Measurements from ENCODE around the gene PLAGL2.

PLAGL2 gene

DNA sequence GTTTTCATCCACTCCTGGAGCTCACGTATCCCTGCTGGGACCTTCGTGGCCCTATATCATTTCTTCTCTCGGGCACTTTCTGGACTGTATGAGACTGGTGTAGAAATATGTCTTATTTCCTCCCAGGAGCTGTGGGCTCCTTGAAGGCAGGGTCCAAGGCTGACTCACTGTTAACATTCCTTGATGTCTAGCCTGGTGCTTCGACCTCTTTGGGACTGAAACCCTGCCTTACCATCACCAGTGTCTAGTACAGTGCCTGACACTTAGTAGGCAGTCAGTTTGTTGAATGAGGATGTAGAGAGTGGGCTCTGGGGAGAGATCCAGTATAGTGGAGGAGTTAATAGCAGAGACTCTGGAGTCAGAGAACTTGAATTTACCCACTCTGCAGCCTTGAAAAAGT is 23.7 kb upstream of the PLAGL2 start:
- no peak for DNase-seq

DNA sequence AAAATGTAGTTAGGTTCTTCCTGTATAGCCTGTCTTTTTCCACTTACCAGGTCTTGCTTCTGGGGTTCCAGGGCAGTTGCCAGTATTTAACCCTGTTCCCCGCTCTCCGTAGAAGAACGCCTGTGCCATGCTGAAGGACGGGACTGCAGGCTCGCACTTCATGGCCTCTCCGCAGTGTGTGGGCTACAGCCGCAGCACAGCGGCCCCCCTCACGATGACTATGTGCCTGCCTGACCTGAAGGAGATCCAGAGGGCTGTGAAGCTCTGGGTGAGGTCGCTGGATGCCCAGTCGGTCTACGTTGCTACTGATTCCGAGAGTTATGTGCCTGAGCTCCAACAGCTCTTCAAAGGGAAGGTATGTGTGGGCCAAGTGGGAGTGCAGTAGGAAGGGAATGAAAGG is 23.2 kb upstream of the PLAGL2 start:
- DNase-seq: no peak

DNA sequence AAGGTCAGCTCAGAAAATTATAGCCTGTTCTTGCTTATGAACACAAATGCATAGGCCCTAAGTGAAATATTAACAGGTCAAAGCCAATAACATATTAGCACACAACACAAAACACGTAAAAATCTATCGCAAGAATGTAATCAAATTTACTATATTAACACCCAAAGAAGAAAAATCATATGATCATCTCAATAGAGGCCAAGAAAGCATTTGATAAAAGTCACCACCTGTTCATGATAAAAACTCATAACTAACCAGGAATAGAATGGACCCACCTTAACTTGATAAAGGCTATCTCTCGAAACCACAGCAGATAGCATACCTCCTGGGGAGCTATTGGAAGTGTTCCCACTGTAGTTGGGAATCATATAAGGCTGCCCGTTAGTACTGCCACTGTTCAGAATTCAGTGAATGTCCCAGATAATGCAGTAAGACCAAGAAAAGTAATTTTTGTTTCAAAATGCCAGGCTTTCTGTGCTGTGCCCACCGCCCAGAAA is 21.8 kb upstream of the PLAGL2 start:
- no peak for DNase-seq

DNA sequence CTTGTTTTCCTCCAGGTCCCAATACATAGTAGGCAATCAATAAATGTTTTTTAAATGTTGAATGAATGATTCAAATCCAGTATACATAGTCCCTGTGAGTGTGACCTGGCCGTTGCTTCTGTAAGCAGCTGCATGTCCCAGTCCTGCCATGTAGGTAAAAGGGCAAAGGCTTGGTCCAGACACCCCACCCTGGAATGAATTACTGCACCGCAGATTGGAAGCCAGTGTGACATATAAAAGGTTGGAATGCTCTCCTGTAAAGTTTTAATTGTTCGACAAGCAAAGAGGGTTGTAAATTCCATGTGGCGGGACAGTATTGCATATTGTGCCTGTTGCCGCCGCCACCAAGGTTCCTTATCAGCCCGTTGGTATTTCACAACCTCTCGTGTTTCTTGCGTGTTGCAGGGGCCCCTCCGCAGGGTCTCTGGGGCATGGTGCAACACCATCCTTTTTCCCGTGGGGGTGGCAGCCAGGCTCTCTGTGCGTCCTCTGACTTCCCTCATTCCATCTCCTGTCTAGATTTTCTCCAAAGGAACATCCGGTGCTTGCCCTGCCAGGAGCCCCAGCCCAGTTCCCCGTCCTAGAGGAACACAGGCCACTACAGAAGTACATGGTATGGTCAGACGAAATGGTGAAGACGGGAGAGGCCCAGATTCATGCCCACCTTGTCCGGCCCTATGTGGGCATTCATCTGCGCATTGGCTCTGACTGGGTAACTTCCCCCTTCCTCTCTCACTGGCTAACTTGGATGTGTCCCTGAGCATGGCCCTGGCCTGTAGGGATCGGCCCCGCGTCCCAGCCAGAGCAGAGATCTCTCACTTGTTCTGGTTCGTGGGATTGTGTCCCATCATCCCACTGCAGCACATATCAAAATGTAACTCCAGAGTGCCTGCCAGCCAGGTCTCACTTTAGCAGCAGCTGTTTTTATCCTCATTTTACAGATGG is 20.5 kb upstream of the PLAGL2 start:
- no peak for DNase-seq

DNA sequence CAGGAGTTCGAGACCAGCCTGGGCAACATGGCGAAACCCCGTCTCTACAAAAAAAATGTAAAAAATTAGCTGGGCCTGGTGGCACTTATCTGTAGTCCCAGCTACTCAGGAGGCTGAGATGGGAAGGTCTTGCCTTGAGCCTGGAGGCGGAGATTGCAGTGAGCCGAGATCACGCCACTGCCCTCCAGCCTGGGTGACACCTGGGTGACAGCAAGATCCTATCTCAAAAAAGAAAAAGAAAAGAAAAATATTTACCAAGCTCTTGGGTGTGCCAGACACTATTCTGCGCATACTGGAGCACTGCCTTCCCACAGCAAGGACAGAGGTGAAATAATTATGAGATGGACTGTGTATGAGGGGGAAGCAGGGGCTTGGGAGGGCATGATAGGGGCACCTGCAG is 19.8 kb upstream of the PLAGL2 start:
- no peak for DNase-seq

DNA sequence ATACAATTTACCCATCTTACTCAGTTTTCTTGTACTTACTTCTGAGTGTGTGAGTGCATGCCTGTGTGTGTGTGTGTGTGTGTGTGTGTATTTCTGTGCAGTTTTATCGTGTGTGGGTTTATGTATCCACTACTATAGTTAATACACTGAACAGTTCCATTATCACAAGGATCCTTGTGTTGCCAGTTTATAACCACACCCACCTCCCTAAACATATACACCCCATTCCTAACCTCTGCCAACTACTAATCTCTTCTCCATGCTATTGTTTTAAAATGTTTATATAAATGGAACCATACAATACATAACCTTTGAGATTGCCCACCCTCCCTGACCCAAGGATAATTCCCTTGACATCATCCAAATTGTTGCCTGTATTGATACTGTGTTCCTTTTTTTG is 18.8 kb upstream of the PLAGL2 start:
- no peak for DNase-seq

DNA sequence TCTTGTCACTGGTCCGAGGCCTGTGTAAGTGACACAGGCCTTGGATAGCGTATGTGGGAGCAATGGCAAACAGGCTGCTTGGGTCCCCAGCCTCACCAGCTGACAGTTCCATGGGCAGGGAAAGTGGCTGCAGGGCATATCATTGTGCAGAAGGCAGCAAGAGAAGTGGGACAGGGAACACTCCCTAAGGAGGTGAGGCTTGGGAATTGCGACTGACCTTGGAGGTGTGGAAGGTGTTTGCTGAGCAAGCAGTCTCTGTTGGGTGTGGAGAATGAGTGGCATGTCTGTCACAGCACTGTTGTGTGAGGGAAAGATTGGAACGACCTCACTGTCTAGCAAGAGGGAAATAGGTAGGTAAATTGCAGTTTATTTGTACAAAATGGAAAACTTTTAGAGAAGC is 16.9 kb upstream of the PLAGL2 start:
- no peak for DNase-seq

DNA sequence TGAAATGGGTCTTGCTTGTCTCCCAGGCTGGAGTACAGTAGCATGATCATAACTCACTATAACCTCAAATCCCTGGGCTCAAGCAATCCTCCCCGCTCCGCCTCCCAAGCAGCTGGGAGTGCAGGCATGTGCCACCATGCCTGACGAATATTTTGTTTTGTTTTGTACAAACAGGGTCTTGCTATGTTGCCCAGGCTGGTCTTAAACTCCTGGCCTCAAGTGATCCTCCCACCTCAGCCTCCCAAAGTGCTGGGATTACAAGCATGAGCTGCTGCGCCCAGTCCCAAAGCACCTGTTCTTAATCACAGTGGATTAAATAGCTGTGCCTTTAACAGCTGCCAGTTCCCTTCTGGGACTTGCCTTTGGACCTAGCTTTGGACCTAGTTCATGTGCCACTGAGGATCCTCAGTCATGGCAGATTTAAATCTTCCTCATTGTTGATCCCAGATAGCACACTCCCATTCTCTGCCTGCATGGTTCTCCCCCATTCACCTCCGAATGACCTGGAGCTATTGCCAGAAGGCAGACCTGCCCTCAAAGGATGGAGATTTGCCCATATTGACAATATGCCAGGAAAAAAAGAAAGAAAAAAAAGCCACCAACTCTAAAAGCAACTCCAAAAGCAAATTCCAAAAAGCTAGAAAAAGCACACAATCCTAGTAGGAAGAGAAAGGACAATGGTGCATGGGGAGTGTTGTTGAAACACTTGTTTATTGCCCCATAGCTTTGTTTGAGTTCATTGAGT is 10.8 kb upstream of the PLAGL2 start:
- no peak for DNase-seq

DNA sequence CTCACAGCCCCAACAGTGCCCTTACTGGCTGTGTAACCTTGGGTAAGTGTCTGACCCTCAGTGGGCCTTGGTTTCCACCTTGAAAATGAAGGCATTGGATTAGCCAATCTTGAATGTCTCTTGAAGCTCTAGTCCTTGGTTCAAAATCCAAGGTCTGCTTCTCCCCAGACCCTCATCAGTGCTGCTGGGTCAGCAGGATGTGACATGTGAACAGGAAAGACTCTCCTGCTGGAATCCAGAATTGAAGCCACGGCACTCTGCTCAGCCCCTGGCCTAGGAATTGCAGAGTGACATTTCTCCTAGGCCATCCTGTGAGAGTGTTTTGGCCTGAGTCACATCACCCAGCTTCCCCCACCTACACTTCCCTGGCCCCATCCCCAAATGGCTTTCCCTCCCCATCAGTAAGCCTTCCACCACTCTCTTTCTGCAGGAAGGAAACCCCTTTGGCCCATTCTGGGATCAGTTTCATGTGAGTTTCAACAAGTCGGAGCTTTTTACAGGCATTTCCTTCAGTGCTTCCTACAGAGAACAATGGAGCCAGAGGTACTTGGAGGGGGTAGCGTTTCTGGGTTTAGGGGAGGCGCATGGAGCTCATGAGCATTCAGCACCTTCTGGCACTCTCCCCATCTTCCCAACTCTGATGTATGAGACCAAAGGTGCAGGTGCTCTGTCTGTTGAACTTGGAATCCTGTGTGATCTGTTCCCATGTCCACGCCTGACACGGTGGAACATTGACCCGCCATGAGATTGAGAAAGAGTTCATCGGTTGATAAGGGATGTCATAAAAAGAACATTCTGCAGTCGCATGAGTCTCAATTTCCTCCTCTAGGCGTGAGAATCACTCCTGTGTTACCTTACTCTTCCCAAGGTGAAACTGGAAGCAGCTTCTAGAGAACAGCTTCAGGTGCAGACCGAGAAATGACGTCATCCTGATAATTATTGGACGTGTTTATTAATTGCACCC is 8.9 kb upstream of the PLAGL2 start:
- no peak for DNase-seq

DNA sequence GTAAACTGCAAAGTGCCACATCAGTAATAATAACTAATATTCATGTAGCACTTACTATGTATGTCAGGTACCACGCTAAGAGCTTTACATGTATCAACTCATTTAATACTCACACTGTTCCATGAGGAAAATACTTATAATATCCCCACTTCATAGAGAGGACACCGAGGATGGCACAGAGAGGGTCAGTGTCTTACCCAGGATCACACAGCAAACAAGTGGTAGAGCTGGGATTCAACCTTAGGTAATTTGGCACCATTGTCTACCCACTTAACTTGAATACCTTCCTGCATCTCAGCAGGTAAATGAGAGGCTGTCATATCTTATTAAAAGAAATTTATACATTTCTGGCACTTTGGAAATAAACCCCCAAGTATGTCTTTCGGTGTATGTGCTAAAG is 8.2 kb upstream of the PLAGL2 start:
- no peak for DNase-seq

DNA sequence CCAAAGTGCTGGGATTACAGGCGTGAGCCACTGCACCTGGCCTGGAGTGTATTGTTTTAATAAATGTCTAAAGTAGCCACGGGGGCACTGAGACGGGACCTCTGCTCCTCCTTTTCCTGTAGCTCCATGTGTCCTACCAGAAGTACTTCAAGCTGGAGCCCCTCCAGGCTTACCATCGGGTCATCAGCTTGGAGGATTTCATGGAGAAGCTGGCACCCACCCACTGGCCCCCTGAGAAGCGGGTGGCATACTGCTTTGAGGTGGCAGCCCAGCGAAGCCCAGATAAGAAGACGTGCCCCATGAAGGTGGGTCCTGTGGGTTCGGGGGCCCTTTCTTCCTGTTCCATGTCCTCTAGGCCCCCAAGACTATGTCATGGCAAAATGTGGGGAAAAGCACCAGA is 7.6 kb upstream of the PLAGL2 start:
- DNase-seq: no peak

DNA sequence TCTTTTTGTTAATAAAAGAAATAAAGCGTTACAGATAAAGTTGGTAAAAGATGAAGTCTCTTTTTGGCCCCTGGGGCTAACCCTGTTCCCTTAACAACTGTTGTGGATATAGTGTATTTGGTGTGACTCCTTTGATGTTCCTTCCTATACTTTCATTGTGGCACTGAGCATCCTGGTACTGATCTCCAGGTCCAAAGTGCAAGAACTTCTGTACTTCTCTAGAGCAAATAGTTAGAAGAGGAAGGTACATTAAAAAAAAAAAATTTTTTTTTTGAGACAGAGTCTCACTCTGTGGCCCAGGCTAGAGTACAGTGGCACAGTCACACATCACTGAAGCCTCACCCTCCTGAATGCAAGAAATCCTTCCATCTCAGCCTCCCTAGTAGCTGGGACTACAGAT is 6.3 kb upstream of the PLAGL2 start:
- no peak for DNase-seq

DNA sequence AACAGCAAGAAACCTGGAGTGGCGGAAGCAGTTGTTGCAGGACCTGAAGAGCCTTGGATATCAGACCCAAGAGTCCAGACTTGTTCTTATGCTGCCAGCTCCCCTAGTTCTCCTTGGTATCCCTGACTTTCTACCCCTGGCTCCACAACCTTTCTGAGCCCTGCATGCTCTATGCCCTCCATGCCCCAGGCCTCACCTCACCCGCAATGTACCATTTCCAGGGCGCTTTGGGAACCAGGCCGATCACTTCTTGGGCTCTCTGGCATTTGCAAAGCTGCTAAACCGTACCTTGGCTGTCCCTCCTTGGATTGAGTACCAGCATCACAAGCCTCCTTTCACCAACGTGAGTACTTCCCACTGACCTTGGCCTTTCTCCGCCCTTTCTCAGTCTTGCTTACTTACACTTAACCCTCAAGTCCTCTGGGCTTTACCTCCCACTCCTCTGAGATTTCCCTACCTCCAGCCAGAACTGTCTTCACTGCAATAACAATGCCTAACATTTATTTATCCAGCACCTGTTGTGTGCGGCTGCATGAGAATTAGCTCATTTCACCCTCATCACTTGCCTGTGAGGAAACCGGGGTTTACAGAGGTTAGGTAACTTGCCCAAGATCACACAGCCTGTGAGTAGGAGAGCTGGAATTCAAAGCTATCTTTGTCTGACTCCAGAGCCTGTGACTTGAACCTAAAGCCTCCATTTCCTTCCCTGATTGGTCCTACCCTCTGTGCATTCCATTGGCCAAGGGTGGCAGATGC is 2.5 kb upstream of the PLAGL2 start:
- no peak for DNase-seq

DNA sequence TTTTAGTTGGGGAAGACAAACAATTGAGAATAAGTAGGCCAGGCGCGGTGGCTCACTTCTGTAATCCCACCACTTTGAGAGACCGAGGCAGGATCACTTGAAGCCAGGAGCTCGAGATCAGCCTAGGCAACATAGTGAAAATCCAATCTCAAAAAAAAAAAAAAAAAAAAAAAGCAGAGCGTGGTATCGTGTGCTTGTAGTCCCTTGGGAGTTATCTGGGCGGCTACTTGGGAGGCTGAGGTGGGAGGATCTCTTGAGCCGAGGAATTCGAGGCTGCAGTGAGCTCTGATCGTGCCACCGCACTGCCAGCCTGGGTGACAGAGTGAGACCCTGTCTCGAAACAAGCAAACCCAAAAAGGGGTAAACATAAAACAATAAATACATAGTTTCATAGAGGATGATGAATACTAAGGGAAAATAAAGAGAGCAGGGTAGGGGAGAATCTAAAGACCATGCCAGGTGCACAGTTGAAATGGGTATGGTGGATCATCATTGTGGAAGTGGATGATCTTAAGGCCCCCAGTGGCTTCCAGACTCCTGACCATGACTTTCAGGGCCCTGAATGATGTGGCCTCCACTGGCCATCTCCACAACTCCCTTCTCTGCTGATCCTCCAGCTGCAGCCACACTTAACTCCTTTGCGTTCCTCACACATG is 1.1 kb upstream of the PLAGL2 start:
- DNase-seq: no peak

DNA sequence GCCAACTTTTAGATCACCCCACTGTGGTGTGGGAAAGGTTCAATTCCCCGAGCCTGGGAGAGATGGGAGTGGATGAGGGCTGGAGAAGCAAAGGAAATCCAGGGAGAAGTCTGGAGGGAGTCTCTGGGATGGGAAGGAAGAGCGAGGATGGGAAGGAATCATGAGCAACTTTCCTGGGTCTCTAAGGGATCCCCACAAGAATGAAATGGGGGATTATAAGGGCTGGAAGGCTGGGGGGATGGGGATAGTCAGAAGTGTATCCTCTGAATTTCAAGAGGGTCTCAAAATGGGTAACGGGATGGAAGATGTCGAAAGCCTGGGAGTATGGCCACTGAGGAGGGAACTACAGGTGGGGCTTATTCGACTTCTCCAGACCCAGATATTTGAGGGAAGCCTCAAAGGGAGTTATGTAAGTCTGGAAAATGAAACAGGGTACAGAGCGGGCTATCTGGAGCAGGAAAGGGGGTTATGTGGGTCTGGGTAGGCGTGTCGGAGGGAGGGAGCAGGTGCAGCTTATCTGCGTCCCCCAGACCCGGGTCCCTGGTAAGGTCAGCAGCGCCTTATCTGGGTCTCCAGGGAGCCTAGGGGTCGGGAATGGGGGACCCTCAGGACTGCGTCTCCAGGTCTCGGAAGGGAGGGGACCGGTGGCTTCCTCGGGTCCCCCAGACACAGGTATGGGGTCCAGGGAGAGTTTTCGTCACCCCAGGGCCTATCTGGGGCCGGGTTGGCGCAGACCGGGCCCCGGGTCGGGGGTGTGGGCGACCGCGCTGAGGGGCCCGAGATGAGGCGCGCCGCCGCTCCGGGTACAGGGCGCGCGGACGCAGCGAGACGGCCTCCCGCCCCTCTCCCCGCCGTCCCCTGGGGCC is 550 bp downstream of the PLAGL2 start:
- DNase-seq: no peak

DNA sequence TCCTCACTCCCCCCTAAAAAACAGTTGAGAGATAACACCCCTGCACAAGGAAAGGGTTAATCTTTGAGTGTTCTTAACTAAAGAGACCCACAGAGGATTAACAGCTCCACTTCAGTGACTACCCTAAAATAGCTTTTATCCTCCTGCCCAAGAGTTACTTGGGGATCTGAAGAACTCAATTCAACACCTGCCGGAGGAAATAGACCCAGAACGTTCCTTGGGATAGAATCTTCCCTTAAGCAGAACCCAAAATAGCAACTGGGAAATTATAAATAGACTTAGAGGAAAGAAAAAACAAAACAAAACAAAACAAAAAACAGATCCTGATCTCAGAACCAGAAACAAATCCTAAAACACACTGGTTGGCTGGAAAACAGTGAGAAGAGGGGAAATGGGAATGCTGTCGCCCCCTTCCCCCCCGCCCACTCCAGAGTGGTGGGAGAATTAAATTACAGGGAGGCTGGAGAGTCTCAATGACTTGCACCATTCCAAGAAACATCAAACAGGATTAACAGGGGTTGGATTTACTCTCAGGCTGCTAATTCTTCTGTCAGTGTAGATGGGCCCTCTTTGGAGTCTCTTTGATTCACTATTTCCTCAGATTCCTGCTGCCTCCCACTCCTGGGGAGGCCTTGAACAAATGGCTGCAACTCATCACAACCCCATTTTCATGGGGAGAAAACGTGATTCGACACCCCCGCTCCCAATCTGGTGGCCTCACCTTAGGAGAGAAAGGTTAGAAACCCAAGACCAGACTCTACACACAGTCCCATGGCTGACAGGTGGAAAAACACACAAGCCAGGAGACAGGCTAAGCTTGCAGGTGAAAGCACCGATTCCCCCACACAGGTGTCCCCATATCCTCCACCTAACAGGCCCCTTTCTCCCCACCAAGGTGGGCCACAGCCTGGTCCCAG is 1.4 kb downstream of the PLAGL2 start:
- DNase-seq: no peak

DNA sequence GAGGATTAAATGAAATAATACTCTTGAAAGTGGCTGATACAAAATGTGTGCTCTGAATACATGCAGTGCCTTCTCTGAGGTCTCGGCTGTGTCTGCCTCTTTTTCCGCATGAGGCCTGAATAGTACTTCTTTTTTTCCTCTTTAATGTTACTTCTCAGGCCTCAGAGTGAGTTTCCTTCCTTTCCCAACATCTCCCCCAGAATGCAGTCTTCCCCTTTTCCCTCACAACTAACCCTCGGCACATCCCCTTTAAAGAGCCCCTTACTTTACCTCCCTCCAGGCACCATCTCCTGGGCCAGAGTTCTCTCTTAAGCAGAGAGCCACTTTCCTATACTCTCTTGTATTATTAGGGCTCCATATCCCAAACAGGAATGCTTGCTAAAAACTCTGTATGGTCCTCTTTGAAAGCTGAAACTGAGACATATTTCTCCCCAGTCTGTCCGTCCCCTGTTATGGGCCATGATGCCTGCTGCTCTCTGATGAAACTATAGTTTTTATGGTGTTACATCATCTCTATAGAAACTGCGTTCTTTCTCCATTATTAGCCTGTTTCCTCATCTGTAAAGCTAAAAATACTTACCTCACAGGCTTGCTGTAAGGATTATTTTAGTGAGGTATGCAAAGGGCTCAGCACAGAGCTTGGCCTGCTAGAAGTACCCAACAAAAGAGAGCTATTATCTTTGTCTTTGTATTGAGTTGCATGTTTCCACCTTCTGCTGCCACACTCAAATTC is 2.3 kb downstream of the PLAGL2 start:
- no peak for DNase-seq

DNA sequence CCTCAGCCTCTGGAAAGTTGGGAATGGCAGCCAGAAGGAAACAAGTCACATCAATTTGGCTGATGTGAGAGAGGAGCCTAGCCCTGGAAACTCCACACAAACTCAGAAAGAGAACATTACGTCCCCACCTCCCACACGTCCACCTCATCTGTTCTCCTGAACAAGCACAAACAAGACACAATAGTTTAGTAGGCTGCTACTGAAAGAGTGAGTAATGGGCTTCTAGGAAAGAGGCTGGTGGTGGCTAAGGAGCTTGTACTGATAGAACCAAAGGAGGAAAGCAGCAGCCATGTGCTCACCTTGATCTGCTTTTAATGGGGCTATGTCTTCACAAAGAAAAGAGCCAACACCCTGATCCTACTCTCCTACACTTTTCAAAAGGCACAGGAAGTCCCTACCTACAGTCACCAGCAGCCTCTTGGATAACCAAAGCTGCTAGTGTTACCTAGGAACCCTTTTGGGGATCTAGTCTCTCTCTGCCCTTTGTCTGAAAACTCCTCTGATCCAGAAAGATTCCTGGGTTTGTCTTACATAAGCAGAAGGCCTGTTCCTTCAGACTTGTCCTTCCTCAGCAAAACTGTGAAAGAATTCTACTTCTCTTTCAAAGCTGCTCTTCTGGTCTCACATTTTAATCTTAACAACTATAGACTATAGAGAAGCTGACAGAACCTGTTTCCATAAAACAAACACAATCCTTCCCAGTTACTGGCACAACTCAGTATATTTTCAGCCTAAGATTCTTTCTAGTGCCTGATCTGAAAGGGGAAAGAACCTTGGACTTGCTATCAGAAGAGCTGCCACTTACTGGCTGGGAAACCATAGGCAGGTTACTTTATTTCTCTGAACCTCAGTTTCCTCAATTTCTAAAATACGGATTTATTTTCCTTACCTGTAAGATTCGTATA is 3.1 kb downstream of the PLAGL2 start:
- no peak for DNase-seq

All from DMS 273 treated with DMSO at 0.1 percent for 48 hours (cell line).